Measurements from ENCODE around the gene DOLPP1.
"Not testable (repeated sequence)": the region's sequence is repeated elsewhere in the genome, so short reads cannot be mapped to it uniquely, and the experiment has no call there.

The DOLPP1 gene

DNA sequence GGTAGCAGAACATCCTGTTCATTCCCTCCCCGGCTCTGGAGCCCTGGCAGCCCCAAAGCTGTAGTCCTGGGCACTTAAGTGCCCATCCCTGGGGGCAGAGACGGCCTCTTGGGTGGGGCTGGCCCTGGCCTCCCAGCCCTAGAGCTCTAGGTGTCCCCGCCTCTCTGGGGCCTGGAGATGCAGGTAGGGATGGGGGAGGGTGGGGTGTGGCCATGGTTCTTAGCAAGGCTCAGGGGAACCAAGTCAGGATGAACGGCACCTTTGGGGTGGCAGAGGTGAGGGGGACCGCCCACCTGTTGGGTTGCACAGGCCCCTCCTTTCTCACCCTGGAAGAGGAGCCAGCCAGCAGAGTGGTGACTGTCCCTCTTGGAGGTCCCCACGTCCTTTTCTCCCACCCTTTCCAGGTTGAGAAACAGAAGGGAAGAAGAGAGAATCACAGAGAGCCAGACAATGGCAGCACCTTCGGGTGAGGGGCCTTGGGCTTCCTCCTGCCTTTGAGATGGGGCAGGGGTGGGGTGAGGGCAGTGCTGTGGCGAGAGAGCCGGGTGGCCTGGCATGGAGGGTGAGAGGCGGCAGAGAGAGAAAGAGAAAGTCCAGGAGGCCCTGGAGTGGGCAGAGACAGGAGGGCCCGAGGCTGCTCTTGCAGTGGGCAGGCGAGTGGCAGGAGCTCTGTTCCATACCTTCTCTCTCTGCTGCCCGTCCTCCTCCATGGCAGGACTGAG lies 27.3 kb downstream of the DOLPP1 start:
- Histone ChIP-seq H3K4me3 (ENCODE audit: low read length) (no peak overlapping the region), H3K27me3 (replicated peaks; ENCODE audit: control insufficient read depth, insufficient read depth, low read length) (no peaks in the 10 kb centered on the region), H3K4me1 (ENCODE audit: control insufficient read depth, insufficient read depth, low read length) (peaks cover 16% of the 10 kb centered on the region), H3K9ac (ENCODE audit: low read length) (no peak overlapping the region), H3K36me3 (ENCODE audit: control insufficient read depth, insufficient read depth, low read length, severe bottlenecking) (peaks cover 15% of the 10 kb centered on the region), H3K9me3 (ENCODE audit: control insufficient read depth, low read length) (no peaks in the 10 kb centered on the region)
- DNase-seq (ENCODE audit: low read depth): no peak

- Histone ChIP-seq H3K4me3 (ENCODE audit: low read length) (peak overlapping the region; percentile 95), H3K27me3 (replicated peaks; ENCODE audit: control insufficient read depth, insufficient read depth, low read length) (no peaks in the 10 kb centered on the region), H3K4me1 (ENCODE audit: control insufficient read depth, insufficient read depth, low read length) (peaks cover 10% of the 10 kb centered on the region)
These were observed 28.1 kb downstream of the DOLPP1 start for GRCh38 chr9:129108805-129109536.

DNA sequence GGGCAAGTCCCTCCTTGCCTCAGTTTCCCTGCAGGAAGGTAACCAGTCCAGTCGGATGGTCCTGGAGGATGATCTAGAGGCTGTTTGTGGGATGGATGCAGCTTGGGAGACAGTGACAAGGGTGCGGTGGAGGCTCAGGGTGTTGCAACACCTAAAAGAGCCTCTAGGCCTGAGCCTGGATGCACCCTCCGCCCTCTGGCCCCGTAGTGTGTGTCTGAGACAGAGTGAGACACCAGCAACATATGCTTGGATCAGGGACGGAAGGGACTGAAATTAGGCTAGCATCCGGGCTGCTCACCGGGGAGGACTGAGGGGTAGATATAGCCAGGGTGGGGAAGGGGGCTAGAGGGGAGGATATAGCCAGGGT lies 28.6 kb downstream of the DOLPP1 start:
- no peaks in the 10 kb centered on the region for H3K27me3 ChIP-seq (replicated peaks; ENCODE audit: control insufficient read depth, insufficient read depth, low read length)
- peak; percentile 30 for DNase-seq (ENCODE audit: low read depth)

More at GRCh38 chr9:129108805-129109536, 28.1 kb downstream of the DOLPP1 start:
- H3K9ac ChIP-seq (ENCODE audit: low read length): peak overlapping the region; percentile 95
- no peak for DNase-seq (ENCODE audit: low read depth)
- H3K9me3 ChIP-seq (ENCODE audit: control insufficient read depth, low read length): no peaks in the 10 kb centered on the region
- H3K36me3 ChIP-seq (ENCODE audit: control insufficient read depth, insufficient read depth, low read length, severe bottlenecking): peaks cover 15% of the 10 kb centered on the region

GRCh38 chr9:129109952-129110739 lies 29.2 kb downstream of the DOLPP1 start:
- DNase-seq (ENCODE audit: low read depth): peak; percentile 72

More for the DNA sequence above, 28.6 kb downstream of the DOLPP1 start:
- Histone ChIP-seq H3K4me3 (ENCODE audit: low read length) (peak overlapping the region; percentile 95), H3K9me3 (ENCODE audit: control insufficient read depth, low read length) (no peaks in the 10 kb centered on the region), H3K4me1 (ENCODE audit: control insufficient read depth, insufficient read depth, low read length) (peaks cover 10% of the 10 kb centered on the region), H3K9ac (ENCODE audit: low read length) (peak overlapping the region; percentile 95), H3K36me3 (ENCODE audit: control insufficient read depth, insufficient read depth, low read length, severe bottlenecking) (peaks cover 15% of the 10 kb centered on the region)

GRCh38 chr9:129110740-129111527 lies 30.0 kb downstream of the DOLPP1 start, which contains the start of the genes CRAT and PTPA:
Gene CRAT (minus strand): TSS chr9:129110793. CDS start chr9:129110509, 284 bp downstream.
Gene PTPA (plus strand): TSS chr9:129111415. CDS start chr9:129111601, 186 bp downstream.
- peak; percentile 98 for DNase-seq (ENCODE audit: low read depth)
- no peaks in the 10 kb centered on the region for H3K27me3 ChIP-seq (replicated peaks; ENCODE audit: control insufficient read depth, insufficient read depth, low read length)

More at GRCh38 chr9:129109952-129110739, 29.2 kb downstream of the DOLPP1 start:
- Histone ChIP-seq H3K9ac (ENCODE audit: low read length) (peak overlapping the region; percentile 95), H3K4me3 (ENCODE audit: low read length) (peak overlapping the region; percentile 95), H3K36me3 (ENCODE audit: control insufficient read depth, insufficient read depth, low read length, severe bottlenecking) (peaks cover 15% of the 10 kb centered on the region), H3K9me3 (ENCODE audit: control insufficient read depth, low read length) (no peaks in the 10 kb centered on the region), H3K27me3 (replicated peaks; ENCODE audit: control insufficient read depth, insufficient read depth, low read length) (no peaks in the 10 kb centered on the region), H3K4me1 (ENCODE audit: control insufficient read depth, insufficient read depth, low read length) (peaks cover 10% of the 10 kb centered on the region)

DNA sequence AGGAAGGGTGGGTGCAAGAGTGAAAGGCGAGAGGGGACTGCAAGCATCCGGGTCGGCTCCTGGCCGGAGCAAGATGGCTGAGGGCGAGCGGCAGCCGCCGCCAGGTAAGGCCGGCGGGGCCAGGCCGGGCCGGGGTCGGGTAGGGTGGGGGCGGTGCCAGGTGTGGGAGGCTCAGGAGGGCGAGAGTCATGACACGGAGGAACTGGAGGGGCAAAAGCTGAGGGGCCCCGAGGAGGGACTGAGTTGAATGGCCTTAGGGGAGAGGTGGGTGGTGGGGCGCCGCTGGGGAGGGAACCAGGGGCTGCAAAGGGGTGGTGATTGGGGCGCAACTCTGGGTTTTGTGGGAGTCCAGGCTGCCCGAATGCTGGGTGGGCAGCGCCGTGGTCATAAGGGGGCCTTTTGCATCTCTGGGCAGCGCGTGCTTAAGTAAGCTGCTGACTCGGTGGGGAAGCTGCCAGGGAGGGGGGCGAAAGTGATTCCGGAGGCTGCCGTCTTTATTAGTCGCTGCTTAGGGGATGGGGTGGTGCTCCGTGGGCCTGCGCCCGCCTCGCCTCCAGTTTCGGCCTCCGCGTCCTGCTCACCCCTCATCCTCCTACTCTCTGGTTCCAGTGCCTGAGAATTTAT lies 30.7 kb downstream of the DOLPP1 start:
- peaks cover 10% of the 10 kb centered on the region for H3K4me1 ChIP-seq (ENCODE audit: control insufficient read depth, insufficient read depth, low read length)
- peaks cover 8% of the 10 kb centered on the region for H3K36me3 ChIP-seq (ENCODE audit: control insufficient read depth, insufficient read depth, low read length, severe bottlenecking)
- H3K9ac ChIP-seq (ENCODE audit: low read length): peak overlapping the region; percentile 89
- no peaks in the 10 kb centered on the region for H3K27me3 ChIP-seq (replicated peaks; ENCODE audit: control insufficient read depth, insufficient read depth, low read length)
- peak overlapping the region; percentile 92 for H3K4me3 ChIP-seq (ENCODE audit: low read length)
- DNase-seq (ENCODE audit: low read depth): peak; percentile 71
- H3K9me3 ChIP-seq (ENCODE audit: control insufficient read depth, low read length): no peaks in the 10 kb centered on the region

More at GRCh38 chr9:129110740-129111527, 30.0 kb downstream of the DOLPP1 start, which contains the start of the genes CRAT and PTPA:
- peaks cover 8% of the 10 kb centered on the region for H3K36me3 ChIP-seq (ENCODE audit: control insufficient read depth, insufficient read depth, low read length, severe bottlenecking)
- peaks cover 10% of the 10 kb centered on the region for H3K4me1 ChIP-seq (ENCODE audit: control insufficient read depth, insufficient read depth, low read length)
- peak within 1 kb of the TSS; percentile 95 for H3K9ac ChIP-seq (ENCODE audit: low read length)
- peak within 1 kb of the TSS; percentile 95 for H3K4me3 ChIP-seq (ENCODE audit: low read length)
- H3K9me3 ChIP-seq (ENCODE audit: control insufficient read depth, low read length): no peaks in the 10 kb centered on the region

DNA sequence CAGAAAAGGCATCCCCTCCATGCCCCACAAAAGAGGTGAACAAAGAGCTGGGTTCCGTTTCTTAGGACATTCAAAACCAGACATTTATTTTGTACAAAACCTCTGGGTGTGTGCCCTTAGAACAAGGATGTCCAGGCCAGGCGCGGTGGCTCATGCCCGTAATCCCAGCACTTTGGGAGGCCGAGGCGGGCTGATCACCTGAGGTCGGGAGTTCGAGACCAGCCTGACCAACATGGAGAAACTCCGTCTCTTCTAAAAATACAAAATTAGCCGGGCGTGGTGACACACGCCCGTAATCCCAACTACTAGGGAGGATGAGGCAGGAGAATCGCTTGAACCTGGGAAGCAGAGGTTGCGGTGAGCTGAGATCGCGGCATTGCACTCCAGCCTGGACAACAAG lies 31.6 kb downstream of the DOLPP1 start:
- not testable (repeated sequence) for H3K27me3 ChIP-seq (replicated peaks; ENCODE audit: control insufficient read depth, insufficient read depth, low read length); H3K9me3 ChIP-seq (ENCODE audit: control insufficient read depth, low read length)

DNA sequence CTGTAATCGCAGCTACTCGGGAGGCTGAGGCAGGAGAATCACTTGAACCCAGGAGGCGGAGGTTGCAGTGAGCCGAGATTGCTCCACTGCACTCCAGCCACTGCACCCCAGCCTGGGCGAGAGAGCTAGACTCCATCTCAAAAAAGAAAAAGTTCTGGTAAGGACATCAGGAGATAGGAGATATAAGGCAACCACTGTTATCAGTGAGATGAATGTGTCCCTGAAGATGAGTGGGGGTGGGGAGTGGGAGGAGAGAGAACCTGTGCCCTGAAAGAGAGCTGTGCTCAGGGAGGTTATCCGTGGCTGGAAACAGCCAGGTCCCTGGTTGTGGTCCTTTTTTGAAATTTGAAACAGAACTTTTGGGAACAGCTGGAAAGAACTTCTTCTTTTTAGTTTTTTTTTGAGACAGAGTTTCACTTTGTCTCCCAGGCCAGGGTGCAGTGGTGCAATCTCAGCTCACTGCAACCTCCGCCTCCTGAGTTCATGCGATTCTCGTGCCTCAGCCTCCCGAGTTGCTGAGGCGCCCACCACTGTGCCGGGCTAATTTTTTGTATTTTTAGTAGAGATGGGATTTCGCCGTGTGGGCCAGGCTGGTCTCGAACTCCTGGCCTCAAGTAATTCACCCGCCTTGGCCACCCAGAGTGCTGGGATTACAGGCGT lies 32.9 kb downstream of the DOLPP1 start:
- Histone ChIP-seq H3K9me3 (ENCODE audit: control insufficient read depth, low read length) (no peaks in the 10 kb centered on the region), H3K4me1 (ENCODE audit: control insufficient read depth, insufficient read depth, low read length) (peaks cover 9% of the 10 kb centered on the region), H3K9ac (ENCODE audit: low read length) (no peak overlapping the region), H3K4me3 (ENCODE audit: low read length) (no peak overlapping the region), H3K36me3 (ENCODE audit: control insufficient read depth, insufficient read depth, low read length, severe bottlenecking) (no peaks in the 10 kb centered on the region), H3K27me3 (replicated peaks; ENCODE audit: control insufficient read depth, insufficient read depth, low read length) (no peaks in the 10 kb centered on the region)
- DNase-seq (ENCODE audit: low read depth): no peak

More for the DNA sequence above, 31.6 kb downstream of the DOLPP1 start:
- not testable (repeated sequence) for H3K36me3 ChIP-seq (ENCODE audit: control insufficient read depth, insufficient read depth, low read length, severe bottlenecking); DNase-seq (ENCODE audit: low read depth); H3K4me1 ChIP-seq (ENCODE audit: control insufficient read depth, insufficient read depth, low read length)
- Histone ChIP-seq H3K9ac (ENCODE audit: low read length) (peak overlapping the region; percentile 89), H3K4me3 (ENCODE audit: low read length) (peak overlapping the region; percentile 92)

DNA sequence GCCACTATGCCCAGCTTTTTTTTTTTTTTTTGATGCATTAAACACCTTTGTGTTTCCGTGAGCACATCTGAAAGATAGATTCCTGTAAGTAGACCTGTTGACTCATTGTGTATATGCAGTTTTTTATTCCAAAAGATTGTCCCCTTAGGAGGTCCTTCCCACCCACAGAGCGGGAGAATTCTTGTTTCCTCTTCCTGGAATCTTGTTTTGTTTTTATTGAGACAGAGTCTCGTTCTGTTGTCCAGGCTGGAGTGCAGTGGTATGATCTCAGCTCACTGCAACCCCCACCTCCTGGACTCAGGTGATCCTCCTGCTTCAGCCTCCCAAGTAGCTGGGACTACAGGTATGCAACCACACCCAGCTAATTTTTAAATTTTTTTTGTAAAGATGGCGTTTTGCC lies 37.9 kb downstream of the DOLPP1 start:
- H3K4me1 ChIP-seq (ENCODE audit: control insufficient read depth, insufficient read depth, low read length): peaks cover 20% of the 10 kb centered on the region
- H3K9ac ChIP-seq (ENCODE audit: low read length): no peak overlapping the region
- no peak for DNase-seq (ENCODE audit: low read depth)
- H3K9me3 ChIP-seq (ENCODE audit: control insufficient read depth, low read length): no peaks in the 10 kb centered on the region
- no peak overlapping the region for H3K4me3 ChIP-seq (ENCODE audit: low read length)
- H3K27me3 ChIP-seq (replicated peaks; ENCODE audit: control insufficient read depth, insufficient read depth, low read length): no peaks in the 10 kb centered on the region
- peaks cover 4% of the 10 kb centered on the region for H3K36me3 ChIP-seq (ENCODE audit: control insufficient read depth, insufficient read depth, low read length, severe bottlenecking)

DNA sequence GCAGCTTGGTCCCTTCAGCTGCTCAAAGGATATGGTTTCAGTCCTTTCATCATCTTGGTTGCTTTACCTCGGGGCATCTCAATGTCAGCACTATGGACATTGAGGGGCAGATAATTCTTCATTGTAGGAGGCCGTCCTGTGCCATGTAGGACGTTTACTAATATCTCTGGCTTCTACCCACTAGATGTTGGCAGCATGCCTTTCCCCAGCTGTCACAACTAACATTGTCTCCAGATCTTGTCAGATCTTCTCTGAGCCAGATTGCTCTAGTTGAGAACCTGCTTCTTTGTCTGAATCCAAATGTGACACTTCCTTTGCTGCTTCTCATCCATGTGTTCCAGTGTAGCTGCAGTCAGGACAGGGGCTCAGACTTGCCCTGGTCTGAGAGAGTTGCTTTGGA lies 40.6 kb downstream of the DOLPP1 start:
- H3K36me3 ChIP-seq (ENCODE audit: control insufficient read depth, insufficient read depth, low read length, severe bottlenecking): peaks cover 4% of the 10 kb centered on the region
- DNase-seq (ENCODE audit: low read depth): peak; percentile 34
- peak overlapping the region; percentile 37 for H3K9ac ChIP-seq (ENCODE audit: low read length)
- H3K4me1 ChIP-seq (ENCODE audit: control insufficient read depth, insufficient read depth, low read length): peaks cover 34% of the 10 kb centered on the region
- H3K4me3 ChIP-seq (ENCODE audit: low read length): no peak overlapping the region
- H3K9me3 ChIP-seq (ENCODE audit: control insufficient read depth, low read length): no peaks in the 10 kb centered on the region
- no peaks in the 10 kb centered on the region for H3K27me3 ChIP-seq (replicated peaks; ENCODE audit: control insufficient read depth, insufficient read depth, low read length)
